SK-N-SH (cell line): ENCODE results near the gene SMAP2.

ENCODE experiments used
- EP300 ChIP-seq, 2 experiments: IDR thresholded peaks; 2 replicates each; pipeline versions ENCODE4 v1.4.0 to v1.6.1; 2012; ENCODE audit warnings: borderline replicate concordance in 1 of 2, low read depth in 1 of 2, low read length in 1 of 2
- FOSL2 ChIP-seq: IDR thresholded peaks from 2 replicates; pipeline ENCODE4 v1.4.0; 2012; ENCODE audit warnings: low read depth, mild to moderate bottlenecking, moderate library complexity, borderline replicate concordance
- FOXJ3 ChIP-seq: sonication (generic); formaldehyde crosslinking; IDR thresholded peaks from 2 replicates; pipeline ENCODE4 v1.5.1; 2020; ENCODE audit warnings: mild to moderate bottlenecking, missing genetic modification reagents
- GABPA ChIP-seq: IDR thresholded peaks from 2 replicates; pipeline ENCODE4 v1.4.0; 2012; ENCODE audit warnings: low read depth, mild to moderate bottlenecking
- JUND ChIP-seq: IDR thresholded peaks from 2 replicates; pipeline ENCODE4 v1.4.0; 2012
- MXI1 ChIP-seq: IDR thresholded peaks from 2 replicates; pipeline ENCODE4 v1.6.1; 2012; ENCODE audit warnings: mild to moderate bottlenecking, low read depth, low read length, improper control_type of control experiment
- TCF12 ChIP-seq: IDR thresholded peaks from 2 replicates; pipeline ENCODE4 v1.4.0; 2012
- YY1 ChIP-seq: IDR thresholded peaks from 2 replicates; pipeline ENCODE4 v1.4.0; 2012; ENCODE audit warnings: low read depth, mild to moderate bottlenecking
- TF ChIP-seq, protein P1 (sequence below): IDR thresholded peaks from 2 replicates; pipeline ENCODE4 v1.6.1; 2012; ENCODE audit warnings: mild to moderate bottlenecking, low read depth, low read length, moderate library complexity
- TF ChIP-seq, protein P2 (sequence below): fragments of 200-600 bp; sonication (generic); IDR thresholded peaks from 2 replicates; pipeline ENCODE4 v1.6.1; 2017; ENCODE audit warnings: antibody characterized with exemption, mild to moderate bottlenecking, moderate library complexity
- TF ChIP-seq, protein P3 (sequence below): IDR thresholded peaks from 2 replicates; pipeline ENCODE4 v1.4.0; 2012; ENCODE audit warnings: low read depth, borderline replicate concordance
- TF ChIP-seq, protein P4 (sequence below): IDR thresholded peaks from 2 replicates; pipeline ENCODE4 v1.4.0; 2012; ENCODE audit warnings: low read depth
- TF ChIP-seq, protein P5 (sequence below): fragments of 150-350 bp; IDR thresholded peaks from 2 replicates; pipeline ENCODE4 v1.6.1; 2016; ENCODE audit warnings: mild to moderate bottlenecking, low read depth, low read length

DNA sequence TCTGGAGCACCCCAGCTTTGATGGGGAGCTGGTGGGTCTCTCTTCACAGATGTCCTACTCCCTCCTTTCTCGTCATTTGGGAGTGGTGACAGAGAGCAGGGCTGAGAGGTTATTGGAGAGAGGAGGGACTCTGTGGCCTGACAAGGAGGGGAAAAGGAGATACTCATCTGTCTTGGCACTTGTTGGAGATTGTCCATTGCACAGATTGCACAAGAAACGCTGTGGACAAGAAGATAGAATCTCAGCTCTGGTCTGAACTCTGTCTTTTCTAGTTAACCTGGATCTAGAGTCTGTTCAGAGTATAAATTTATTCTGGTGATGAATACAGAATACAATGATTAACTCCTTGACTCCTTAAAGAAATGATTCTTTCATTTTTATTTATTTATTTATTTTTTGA is 22.4 kb upstream of the SMAP2 start:
- TF ChIP-seq, protein P1, sequence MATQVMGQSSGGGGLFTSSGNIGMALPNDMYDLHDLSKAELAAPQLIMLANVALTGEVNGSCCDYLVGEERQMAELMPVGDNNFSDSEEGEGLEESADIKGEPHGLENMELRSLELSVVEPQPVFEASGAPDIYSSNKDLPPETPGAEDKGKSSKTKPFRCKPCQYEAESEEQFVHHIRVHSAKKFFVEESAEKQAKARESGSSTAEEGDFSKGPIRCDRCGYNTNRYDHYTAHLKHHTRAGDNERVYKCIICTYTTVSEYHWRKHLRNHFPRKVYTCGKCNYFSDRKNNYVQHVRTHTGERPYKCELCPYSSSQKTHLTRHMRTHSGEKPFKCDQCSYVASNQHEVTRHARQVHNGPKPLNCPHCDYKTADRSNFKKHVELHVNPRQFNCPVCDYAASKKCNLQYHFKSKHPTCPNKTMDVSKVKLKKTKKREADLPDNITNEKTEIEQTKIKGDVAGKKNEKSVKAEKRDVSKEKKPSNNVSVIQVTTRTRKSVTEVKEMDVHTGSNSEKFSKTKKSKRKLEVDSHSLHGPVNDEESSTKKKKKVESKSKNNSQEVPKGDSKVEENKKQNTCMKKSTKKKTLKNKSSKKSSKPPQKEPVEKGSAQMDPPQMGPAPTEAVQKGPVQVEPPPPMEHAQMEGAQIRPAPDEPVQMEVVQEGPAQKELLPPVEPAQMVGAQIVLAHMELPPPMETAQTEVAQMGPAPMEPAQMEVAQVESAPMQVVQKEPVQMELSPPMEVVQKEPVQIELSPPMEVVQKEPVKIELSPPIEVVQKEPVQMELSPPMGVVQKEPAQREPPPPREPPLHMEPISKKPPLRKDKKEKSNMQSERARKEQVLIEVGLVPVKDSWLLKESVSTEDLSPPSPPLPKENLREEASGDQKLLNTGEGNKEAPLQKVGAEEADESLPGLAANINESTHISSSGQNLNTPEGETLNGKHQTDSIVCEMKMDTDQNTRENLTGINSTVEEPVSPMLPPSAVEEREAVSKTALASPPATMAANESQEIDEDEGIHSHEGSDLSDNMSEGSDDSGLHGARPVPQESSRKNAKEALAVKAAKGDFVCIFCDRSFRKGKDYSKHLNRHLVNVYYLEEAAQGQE = no peak
- TF ChIP-seq MXI1 (no peak), EP300 (IDR thresholded peaks at IDR 0.05; ENCODE audit: borderline replicate concordance in 1 of 2, low read depth in 1 of 2, low read length in 1 of 2) (no peak), YY1 (no peak), FOXJ3 (CRISPR knock-in tag) (no peak), JUND (no peak), GABPA (no peak), TCF12 (no peak), FOSL2 (no peak)
- TF ChIP-seq, protein P2, sequence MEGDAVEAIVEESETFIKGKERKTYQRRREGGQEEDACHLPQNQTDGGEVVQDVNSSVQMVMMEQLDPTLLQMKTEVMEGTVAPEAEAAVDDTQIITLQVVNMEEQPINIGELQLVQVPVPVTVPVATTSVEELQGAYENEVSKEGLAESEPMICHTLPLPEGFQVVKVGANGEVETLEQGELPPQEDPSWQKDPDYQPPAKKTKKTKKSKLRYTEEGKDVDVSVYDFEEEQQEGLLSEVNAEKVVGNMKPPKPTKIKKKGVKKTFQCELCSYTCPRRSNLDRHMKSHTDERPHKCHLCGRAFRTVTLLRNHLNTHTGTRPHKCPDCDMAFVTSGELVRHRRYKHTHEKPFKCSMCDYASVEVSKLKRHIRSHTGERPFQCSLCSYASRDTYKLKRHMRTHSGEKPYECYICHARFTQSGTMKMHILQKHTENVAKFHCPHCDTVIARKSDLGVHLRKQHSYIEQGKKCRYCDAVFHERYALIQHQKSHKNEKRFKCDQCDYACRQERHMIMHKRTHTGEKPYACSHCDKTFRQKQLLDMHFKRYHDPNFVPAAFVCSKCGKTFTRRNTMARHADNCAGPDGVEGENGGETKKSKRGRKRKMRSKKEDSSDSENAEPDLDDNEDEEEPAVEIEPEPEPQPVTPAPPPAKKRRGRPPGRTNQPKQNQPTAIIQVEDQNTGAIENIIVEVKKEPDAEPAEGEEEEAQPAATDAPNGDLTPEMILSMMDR = no peak
- TF ChIP-seq, protein P3, sequence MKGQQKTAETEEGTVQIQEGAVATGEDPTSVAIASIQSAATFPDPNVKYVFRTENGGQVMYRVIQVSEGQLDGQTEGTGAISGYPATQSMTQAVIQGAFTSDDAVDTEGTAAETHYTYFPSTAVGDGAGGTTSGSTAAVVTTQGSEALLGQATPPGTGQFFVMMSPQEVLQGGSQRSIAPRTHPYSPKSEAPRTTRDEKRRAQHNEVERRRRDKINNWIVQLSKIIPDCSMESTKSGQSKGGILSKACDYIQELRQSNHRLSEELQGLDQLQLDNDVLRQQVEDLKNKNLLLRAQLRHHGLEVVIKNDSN = no peak
- TF ChIP-seq, protein P4, sequence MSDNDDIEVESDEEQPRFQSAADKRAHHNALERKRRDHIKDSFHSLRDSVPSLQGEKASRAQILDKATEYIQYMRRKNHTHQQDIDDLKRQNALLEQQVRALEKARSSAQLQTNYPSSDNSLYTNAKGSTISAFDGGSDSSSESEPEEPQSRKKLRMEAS = no peak
- TF ChIP-seq, protein P5, sequence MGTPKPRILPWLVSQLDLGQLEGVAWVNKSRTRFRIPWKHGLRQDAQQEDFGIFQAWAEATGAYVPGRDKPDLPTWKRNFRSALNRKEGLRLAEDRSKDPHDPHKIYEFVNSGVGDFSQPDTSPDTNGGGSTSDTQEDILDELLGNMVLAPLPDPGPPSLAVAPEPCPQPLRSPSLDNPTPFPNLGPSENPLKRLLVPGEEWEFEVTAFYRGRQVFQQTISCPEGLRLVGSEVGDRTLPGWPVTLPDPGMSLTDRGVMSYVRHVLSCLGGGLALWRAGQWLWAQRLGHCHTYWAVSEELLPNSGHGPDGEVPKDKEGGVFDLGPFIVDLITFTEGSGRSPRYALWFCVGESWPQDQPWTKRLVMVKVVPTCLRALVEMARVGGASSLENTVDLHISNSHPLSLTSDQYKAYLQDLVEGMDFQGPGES = no peak
